Erythroblast (primary cell): Measurements from ENCODE around the gene GRIK2.

Source experiments
- GATA1 ChIP-seq: IDR thresholded peaks from 2 replicates; pipeline ENCODE4 v1.6.1; 2011; ENCODE audit warnings: low read depth, mild to moderate bottlenecking, control low read depth, low read length, moderate library complexity
- POLR2A ChIP-seq: IDR thresholded peaks from 2 replicates; pipeline ENCODE4 v1.6.1; 2011; ENCODE audit warnings: mild to moderate bottlenecking, low read length

DNA sequence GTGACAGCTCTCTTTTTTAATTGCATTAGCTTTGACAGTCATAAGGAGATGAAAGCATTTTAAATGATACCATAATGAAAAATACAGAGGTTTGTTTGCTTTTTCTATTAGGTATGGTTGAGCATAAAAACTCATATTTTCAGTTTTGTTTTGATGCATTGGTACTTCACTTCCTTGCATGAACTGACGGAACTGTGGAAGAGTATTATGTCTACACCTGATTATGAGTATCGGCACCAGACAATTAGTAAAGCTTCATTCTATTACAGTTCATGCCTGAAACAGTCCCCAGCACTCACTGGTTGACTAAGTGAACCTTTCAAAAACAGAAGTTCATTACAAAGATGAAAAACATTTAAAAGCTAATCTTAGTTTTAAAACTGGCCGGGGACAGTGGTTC, 593.0 kb downstream of the GRIK2 start:
- TF ChIP-seq POLR2A (no peak), GATA1 (no peak)
